Peyer's patch (tissue), 4 donors: ENCODE measurements around the gene CA9. TPM values are rescaled to one million over a fixed set of nuclear protein-coding genes. Genes with fewer than 3 reads are reported as not detected.
A peak's percentile ranks its signal among the peaks of the same experiment; 100 is the strongest.

ENCODE experiments used
- DNase-seq, 3 donors: peaks; one replicate each; pipeline ENCODE4 v3.0.0-alpha.2; 2017 to 2019
- H3K27ac ChIP-seq, 4 donors: fragments of 200-600 bp; sonication (generic); one replicate each; pipeline ENCODE4 v1.5.1; 2016 to 2019
- H3K27me3 ChIP-seq, 2 donors: fragments of 200-600 bp; sonication (generic); one replicate each; pipeline ENCODE4 v1.5.1; 2019
- H3K36me3 ChIP-seq, 3 donors: fragments of 200-600 bp; sonication (generic); one replicate each; pipeline ENCODE4 v1.5.1; 2016 to 2019
- H3K4me1 ChIP-seq, 4 donors: fragments of 200-600 bp; sonication (generic); one replicate each; pipeline ENCODE4 v1.5.1; 2016 to 2019
- H3K4me3 ChIP-seq, 4 donors: fragments of 200-600 bp; sonication (generic); 1 replicate in 3 of 4; 2 replicates in 1 of 4; pipeline ENCODE4 v1.5.1; 2016 to 2019; ENCODE audit warnings: mild to moderate bottlenecking in 1 of 4
- H3K9me3 ChIP-seq, 4 donors: fragments of 200-600 bp; sonication (generic); one replicate each; pipeline ENCODE4 v1.5.1; 2016 to 2019; ENCODE audit warnings: mild to moderate bottlenecking in 1 of 4
- POLR2A ChIP-seq, 2 donors: fragments of 450-650 bp; IDR thresholded peaks; one replicate each; pipeline ENCODE4 v1.5.1; 2017; ENCODE audit warnings: antibody characterized with exemption in 2 of 2, mild to moderate bottlenecking in 2 of 2, moderate library complexity in 2 of 2
- total RNA-seq, 4 donors: library from RNA; depleted of rRNA; stranded (reverse); fragments of >200 nt; gene quantifications; one replicate each; pipeline ENCODE4 v1.1.0, GENCODE V29; 2016
- TF ChIP-seq, protein P1 (sequence below), 6 experiments: fragments of 450-650 bp in 4 of 6; fragments of 200-600 bp in 2 of 6; sonication (generic) in 1 of 6; IDR thresholded peaks; one replicate each; pipeline ENCODE4 v1.5.1; 2017 to 2019; ENCODE audit warnings: antibody characterized with exemption in 6 of 6, mild to moderate bottlenecking in 3 of 6, moderate library complexity in 1 of 6

CA9 gene
- total RNA-seq, 4 donors from 2014 or later = 1.6 to 6.3 (median 5.2) TPM

DNA sequence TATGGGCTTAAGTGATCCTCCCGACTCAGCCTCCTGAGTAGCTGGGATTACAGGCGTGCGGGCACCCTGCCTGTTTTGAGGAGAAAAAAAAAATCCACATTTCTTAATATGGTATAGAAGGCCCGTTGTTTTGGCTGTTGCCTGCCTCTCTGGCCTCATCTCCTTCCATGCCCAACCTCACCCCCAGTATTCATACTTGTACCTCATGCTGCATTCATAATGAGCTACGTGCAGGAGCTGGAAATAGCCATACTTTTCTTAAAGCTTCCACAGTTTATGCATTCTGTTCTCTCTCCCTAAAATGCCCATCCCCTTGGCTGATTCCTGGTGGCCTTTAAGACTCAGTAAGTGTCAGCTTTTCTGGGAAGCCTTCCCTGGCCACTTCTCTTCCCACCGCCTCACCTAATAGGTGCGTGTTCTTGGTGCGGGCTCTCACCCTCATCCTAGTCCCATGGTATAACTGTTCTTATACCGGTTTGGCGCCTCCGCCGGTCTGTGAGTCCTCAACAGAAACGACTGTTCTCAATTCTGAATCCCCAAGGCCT, 18.1 kb downstream of the CA9 start:
- peak overlapping the region in 1 of 4 donors; percentile 69 for H3K4me3 ChIP-seq
- H3K27ac ChIP-seq = peak overlapping the region in 3 of 4 donors; percentile 75 to 89 (median 83)
- H3K36me3 ChIP-seq = peaks cover 0 to 2% (median 0%) of the 10 kb centered on the region in 3 donors
- no peak for DNase-seq
- no peaks in the 10 kb centered on the region for H3K9me3 ChIP-seq
- TF ChIP-seq POLR2A (IDR thresholded peaks at IDR 0.05) = no peak
- TF ChIP-seq, protein P1, sequence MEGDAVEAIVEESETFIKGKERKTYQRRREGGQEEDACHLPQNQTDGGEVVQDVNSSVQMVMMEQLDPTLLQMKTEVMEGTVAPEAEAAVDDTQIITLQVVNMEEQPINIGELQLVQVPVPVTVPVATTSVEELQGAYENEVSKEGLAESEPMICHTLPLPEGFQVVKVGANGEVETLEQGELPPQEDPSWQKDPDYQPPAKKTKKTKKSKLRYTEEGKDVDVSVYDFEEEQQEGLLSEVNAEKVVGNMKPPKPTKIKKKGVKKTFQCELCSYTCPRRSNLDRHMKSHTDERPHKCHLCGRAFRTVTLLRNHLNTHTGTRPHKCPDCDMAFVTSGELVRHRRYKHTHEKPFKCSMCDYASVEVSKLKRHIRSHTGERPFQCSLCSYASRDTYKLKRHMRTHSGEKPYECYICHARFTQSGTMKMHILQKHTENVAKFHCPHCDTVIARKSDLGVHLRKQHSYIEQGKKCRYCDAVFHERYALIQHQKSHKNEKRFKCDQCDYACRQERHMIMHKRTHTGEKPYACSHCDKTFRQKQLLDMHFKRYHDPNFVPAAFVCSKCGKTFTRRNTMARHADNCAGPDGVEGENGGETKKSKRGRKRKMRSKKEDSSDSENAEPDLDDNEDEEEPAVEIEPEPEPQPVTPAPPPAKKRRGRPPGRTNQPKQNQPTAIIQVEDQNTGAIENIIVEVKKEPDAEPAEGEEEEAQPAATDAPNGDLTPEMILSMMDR (IDR thresholded peaks at IDR 0.05) = no peak
- H3K4me1 ChIP-seq = peaks cover 0 to 31% (median 0%) of the 10 kb centered on the region in 4 donors
- H3K27me3 ChIP-seq = no peaks in the 10 kb centered on the region

DNA sequence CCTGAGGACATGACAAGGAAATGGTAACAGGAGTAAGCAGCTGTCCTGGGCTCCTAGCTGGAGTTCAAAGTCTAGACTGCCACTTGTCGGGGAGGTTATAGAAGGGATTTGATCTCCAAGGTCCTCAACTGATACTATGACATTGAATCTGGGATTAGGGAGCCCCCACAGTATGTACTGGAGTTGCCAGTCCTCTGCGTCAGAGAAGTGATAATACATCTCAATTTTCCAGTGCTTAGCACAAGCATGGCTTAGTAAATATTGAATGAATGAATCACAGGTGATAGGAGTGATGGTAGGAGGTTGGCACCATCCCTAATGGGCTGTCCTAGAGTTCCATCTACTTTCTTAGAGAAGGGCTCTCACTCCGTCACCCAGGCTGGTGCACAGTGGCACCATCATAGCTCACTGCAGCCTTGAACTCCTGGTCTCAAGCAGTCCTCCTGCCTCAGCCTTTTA, 22.2 kb downstream of the CA9 start:
- H3K27me3 ChIP-seq = no peaks in the 10 kb centered on the region
- no peak for DNase-seq
- peaks cover 0 to 14% (median 0%) of the 10 kb centered on the region in 4 donors for H3K4me1 ChIP-seq
- peak overlapping the region in 3 of 4 donors; percentile 23 to 58 (median 36) for H3K27ac ChIP-seq
- no peak overlapping the region for H3K4me3 ChIP-seq
- TF ChIP-seq, protein P1 (IDR thresholded peaks at IDR 0.05) = no peak
- no peak for TF ChIP-seq POLR2A (IDR thresholded peaks at IDR 0.05)
- no peaks in the 10 kb centered on the region for H3K9me3 ChIP-seq
- peaks cover 0 to 43% (median 0%) of the 10 kb centered on the region in 3 donors for H3K36me3 ChIP-seq

DNA sequence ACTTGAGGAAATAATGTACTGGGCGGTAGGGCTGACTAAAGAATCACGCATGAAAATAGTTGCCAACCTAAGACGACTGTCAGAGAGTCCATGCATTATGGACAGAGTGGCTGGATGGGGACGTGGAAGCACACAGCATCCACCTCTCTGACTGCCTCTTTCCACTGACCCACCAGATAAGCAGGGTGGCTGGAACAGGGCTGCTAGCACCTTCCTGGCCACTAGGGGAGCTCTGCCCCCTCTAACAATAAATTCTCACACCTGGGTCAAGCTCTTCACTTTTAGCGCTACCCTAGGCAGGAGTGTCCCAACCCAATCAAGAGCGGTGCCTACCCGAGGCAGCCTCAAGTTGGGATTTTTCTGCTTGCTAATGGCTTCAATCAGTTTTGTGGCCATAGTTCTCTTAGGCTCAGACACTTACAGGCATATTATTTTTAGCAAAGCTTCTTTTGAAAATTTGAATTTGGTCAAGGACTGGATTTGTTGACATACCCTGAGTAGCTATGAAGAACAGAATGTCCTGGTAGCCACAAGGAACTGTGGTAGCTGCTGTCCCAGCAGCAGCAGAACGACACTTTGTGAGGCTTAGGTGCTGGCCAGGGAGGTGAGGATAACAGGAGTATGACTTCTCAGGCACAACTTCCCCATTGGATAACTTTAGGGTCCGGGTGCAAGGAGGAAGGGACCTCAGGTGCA, 22.9 kb downstream of the CA9 start:
- Histone ChIP-seq H3K27ac (peak overlapping the region; percentile 23 to 58 (median 49)), H3K4me3 (no peak overlapping the region), H3K9me3 (no peaks in the 10 kb centered on the region), H3K4me1 (peaks cover 0 to 14% (median 0%) of the 10 kb centered on the region in 4 donors), H3K27me3 (no peaks in the 10 kb centered on the region), H3K36me3 (peaks cover 0 to 50% (median 0%) of the 10 kb centered on the region in 3 donors)
- TF ChIP-seq POLR2A (IDR thresholded peaks at IDR 0.05) = no peak
- TF ChIP-seq, protein P1 (IDR thresholded peaks at IDR 0.05) = peak; percentile 73 to 89 (median 78)
- peak; percentile 65 to 88 (median 71) for DNase-seq

DNA sequence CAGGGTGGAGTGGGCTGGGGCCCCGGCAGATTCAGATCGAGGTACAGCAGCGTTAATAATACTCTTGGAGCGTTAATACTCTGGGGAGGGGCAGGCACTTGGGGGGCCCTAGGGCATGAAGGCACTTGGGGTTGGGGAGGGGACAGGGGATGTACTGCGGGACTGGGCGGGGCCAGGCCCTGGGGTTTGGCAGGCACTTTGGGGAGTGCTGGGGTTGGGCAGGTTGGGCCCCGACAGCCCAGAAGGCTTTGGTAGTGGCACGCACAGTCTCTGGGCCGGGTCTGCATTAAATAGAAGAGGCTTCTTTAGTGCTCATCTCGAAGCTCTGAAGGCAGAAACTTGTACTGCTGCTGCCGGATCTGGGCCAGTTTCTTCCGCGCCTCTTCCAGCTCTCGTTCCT, 23.8 kb downstream of the CA9 start:
- no peaks in the 10 kb centered on the region for H3K9me3 ChIP-seq
- peaks cover 0 to 14% (median 0%) of the 10 kb centered on the region in 4 donors for H3K4me1 ChIP-seq
- H3K27me3 ChIP-seq = no peaks in the 10 kb centered on the region
- TF ChIP-seq, protein P1 (IDR thresholded peaks at IDR 0.05) = no peak
- no peak for TF ChIP-seq POLR2A (IDR thresholded peaks at IDR 0.05)
- peaks cover 0 to 59% (median 0%) of the 10 kb centered on the region in 3 donors for H3K36me3 ChIP-seq
- no peak overlapping the region for H3K4me3 ChIP-seq
- peak in 1 of 3 donors; percentile 25 for DNase-seq
- H3K27ac ChIP-seq = peak overlapping the region in 2 of 4 donors; percentile 51 to 58

DNA sequence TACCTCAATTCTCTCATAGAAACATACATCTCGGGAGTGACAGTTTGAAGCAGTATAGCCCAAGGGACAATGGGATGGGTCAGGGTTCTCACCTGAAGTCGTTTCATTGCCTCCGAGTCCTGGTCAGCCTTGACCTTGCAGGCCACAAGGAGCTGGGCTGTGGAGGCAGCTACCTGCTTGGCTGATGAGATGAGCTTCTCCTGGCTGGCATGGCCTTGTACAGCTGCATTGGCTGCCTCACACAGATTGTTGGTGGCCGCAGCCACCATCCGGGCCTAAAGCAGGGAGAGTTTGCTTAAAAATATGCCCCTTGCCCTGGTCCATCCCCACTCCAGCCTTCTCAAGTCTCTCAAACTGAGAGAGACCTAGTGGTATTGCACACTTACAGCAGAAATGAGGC, 24.5 kb downstream of the CA9 start:
- peak in 1 of 3 donors; percentile 27 for DNase-seq
- TF ChIP-seq POLR2A (IDR thresholded peaks at IDR 0.05) = no peak
- TF ChIP-seq, protein P1 (IDR thresholded peaks at IDR 0.05) = no peak
- peak overlapping the region in 1 of 4 donors; percentile 51 for H3K27ac ChIP-seq

More for the DNA sequence above, 24.5 kb downstream of the CA9 start:
- peaks cover 0 to 66% (median 0%) of the 10 kb centered on the region in 3 donors for H3K36me3 ChIP-seq
- no peaks in the 10 kb centered on the region for H3K9me3 ChIP-seq
- no peak overlapping the region for H3K4me3 ChIP-seq
- peaks cover 0 to 14% (median 0%) of the 10 kb centered on the region in 4 donors for H3K4me1 ChIP-seq
- no peaks in the 10 kb centered on the region for H3K27me3 ChIP-seq
